Activated CD4-positive, CD25-positive, alpha-beta regulatory T cell treated with anti-CD3 and anti-CD28 coated beads, Interleukin-2, amount 50 U/mL, for 16 hours (primary cell): ENCODE data around the gene HUNK.
"Not testable (repeated sequence)": the region's sequence is repeated elsewhere in the genome, so short reads cannot be mapped to it uniquely, and the experiment has no call there.

Source experiments
- DNase-seq: peaks from one replicate; pipeline ENCODE4 v3.0.0-alpha.2; 2020; ENCODE audit warnings: low read depth, low spot score

Gene HUNK

GRCh38 chr21:31870472-31871193 lies 2.2 kb upstream of the HUNK start:
- no peak for DNase-seq

DNA sequence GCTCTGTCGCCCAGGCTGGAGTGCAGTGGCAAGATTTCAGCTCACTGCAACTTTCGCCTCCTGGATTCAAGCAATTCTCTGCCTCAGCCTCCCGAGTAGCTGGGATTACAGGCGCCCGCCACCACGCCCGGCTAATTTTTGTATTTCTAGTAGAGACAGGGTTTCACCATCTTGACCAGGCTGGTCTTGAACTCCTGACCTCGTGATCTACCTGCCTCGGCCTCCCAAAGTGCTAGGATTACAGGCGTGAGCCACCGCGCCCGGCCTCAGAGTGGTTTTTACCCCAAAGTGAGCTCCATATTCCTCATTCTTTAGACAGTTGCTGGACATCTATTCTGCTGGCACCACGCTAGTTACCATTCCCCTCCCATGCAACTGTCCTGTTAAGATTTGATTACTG lies 1.4 kb upstream of the HUNK start:
- DNase-seq: not testable (repeated sequence)

GRCh38 chr21:31872072-31872451 lies 758 bp upstream of the HUNK start:
- no peak for DNase-seq

DNA sequence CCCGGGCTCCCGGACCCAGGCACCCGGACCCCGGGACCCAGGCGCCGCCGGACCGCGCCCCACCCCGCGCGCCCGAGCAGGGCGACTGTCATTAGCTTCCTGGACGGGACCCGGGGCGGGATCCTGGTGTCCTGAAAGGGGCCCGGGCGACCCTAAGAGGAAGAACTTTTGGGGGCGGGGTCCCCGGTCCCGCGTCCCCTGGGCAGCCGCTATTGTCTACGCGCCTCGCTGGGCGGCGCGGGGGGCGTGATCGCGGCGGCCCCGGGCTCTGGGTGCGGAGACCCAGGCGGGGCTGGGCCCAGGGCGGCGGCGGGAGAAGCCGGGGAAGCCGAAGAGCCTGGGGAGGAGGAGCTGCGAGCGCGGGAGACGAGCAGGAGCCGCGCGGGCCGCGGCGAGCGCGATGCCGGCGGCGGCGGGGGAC lies 465 bp downstream of the HUNK start:
- no peak for DNase-seq

DNA sequence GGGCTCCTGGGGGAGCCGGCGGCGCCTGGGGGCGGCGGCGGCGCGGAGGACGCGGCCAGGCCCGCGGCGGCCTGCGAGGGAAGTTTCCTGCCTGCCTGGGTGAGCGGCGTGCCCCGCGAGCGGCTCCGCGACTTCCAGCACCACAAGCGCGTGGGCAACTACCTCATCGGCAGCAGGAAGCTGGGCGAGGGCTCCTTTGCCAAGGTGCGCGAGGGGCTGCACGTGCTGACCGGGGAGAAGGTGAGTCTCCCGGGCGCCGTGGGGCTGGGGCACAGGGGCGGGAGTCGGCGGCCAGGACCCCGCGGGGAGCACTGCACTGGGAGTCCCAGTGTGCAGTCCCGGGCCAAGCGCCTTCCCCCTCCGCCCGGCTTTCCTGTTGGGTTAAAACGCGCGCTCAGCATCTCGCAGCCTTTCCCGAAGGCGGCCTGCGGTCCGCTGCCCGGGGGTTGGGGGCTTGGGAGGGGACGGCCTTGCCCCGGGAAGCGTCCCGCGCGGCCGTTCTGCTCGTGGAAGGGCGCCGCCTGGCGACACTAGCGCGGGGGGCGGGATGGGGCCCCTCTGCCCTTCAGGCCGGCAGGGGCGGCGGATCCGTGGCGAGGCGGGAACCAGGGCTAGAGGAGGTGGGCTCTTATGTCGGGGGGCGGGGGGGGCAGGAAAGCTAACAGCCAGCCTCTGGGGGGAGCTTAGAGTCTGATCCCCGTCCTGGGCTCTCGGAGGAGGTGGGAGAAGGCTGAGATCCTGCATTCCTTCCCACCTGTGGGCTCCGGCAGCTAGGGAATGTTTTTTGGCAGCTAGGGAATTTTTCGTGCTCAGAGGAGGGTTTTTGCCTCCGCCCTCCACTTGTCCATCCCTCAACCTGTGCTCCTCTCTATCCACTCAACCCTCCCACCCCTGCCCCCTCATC lies 1.1 kb downstream of the HUNK start:
- peak; percentile 2 for DNase-seq

DNA sequence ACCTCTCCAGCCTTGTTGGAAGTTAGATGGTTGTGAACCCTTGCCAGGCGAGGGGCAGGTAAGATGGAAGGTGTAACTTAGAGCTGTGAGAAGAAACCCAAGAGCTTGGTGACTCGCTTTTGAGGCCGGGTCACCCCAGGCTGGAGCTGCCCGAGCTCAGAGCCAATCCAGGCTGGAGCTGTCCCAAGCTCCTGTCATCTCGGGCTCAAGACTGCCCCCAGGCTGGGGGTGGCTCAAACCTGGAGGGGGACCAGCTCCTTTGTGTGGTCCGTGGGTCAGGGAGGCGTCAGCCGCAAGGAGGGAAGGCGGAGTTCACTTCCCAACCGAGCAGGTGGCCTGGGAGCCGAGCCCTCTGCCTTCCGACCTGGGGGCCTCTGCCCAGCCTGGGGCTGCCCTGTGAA lies 2.0 kb downstream of the HUNK start:
- no peak for DNase-seq

- DNase-seq: no peak
Measured at GRCh38 chr21:31875496-31876015, 2.7 kb downstream of the HUNK start.

DNA sequence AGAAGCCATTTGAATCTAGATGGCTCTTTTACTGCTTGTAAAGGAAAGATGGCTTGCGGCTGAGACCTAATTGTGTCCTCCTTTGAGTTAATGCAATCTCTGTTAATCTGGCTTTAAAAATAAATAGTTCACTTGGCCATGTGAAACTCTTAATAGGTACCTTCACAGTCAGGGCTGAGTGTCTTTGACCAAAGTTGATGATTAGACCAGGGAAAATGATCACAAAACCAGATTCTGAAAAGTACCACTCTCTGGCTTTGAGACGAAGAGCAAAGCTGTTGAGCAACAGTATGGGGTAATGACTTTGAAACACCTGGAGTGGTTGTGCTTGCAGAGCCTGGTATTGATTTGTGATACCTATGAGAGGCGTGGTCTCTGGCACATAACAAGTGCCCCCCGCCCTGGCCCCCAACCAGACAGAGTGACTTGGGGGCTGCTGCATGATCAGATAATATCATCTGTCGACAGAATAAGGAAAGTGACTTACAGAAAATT lies 4.7 kb downstream of the HUNK start:
- DNase-seq: no peak

DNA sequence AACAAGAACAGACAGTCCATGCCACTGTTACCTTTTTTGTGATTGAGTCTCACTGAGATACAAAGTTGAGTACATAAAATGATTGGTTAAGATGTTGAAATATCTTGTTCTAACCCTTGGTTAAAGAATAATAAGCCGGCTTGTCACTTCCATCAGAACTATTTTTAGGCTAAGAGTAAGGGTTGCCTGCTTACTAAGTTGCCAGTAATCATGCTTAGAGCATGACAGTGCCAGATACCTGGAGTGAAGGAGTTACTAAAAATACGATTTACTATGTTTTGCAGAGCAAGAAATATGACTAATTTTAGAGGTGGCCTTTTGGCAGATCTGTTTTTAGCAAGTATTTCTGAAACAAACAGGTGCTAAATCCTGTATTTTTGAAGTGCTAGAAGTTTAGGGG lies 6.0 kb downstream of the HUNK start:
- no peak for DNase-seq

GRCh38 chr21:31879241-31879650 lies 6.4 kb downstream of the HUNK start:
- DNase-seq: no peak

GRCh38 chr21:31879911-31880310 lies 7.1 kb downstream of the HUNK start:
- no peak for DNase-seq

DNA sequence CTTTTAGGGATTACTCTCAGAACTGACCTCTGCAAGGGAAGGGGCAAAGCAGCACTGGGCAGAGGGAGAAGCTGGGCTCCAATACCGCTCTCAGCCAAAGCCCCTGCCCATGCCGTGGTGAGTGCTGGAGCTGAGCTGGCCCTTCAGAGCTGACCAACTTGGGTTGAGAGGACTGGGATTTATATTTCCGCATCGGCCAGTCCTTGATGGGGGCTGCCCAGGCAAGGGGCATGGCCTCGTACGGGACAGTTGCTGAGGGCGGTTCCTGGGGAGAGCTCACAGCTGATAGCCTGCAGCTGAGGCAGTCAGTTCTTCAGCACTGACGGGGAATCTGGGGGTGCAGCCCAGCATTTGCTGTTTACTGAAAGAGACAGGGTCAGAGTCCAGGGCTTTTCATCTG lies 8.0 kb downstream of the HUNK start:
- no peak for DNase-seq

DNA sequence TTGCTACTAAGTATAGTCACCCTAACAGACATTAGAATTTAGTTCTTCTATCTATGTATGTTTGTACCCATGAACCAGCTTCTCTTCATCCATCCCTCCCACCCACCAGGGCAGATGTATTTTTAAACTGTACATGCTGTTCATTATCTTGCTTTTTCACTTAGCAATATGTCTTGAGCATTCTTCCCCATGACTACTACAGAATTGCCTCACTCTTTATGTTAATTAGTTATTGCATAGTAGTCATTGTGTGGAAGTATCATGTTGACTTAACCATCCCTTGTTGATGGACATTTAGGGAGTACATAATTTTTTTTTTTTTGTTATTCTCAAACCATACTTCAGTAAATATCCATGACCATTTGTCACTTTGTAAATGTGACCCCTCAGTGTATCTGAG lies 9.9 kb downstream of the HUNK start:
- DNase-seq: no peak

GRCh38 chr21:31885146-31885545 lies 12.3 kb downstream of the HUNK start:
- DNase-seq: no peak

GRCh38 chr21:31886915-31887314 lies 14.1 kb downstream of the HUNK start:
- no peak for DNase-seq

GRCh38 chr21:31887391-31887841 lies 14.6 kb downstream of the HUNK start:
- no peak for DNase-seq

DNA sequence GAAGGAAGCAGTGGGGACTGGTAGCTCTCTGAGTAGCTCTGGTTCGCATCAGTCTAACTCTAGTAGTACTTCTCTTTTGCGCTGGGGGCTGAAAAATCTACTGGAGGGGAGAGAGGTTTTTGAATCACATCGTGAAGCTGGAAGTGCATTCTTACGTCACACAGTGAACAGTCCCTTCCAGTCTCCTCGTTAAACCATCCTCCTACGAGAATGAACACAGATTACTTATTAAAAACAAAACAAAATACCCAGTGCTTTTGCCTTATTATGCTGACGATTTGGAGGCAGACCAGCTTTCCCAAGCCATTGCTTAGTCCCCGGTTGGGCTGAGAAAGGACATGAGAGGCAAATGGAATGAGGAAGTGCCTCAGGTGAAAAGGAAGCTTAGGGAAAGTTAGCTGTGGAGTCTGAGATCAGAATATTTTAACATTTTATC lies 16.1 kb downstream of the HUNK start:
- no peak for DNase-seq

GRCh38 chr21:31889460-31889859 lies 16.6 kb downstream of the HUNK start:
- no peak for DNase-seq

DNA sequence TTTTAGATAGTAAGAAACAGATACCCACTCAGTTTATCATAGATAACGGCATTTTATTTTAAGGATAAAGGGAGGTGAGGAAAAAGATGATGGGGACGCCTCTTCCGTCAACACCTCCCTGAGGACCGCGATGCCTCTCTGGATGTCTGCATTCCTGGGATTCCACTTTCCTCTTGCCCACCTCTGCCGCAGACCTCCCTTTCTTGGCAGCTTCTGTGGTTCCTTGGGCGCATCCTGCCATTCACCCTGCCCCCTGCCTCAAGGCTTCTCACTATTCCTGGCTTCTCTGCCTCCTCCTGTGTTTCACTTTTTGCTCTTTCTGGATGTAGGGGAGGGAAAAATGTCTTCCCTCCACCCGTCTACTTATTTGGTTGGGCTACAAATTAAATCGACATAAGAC lies 19.9 kb downstream of the HUNK start:
- DNase-seq: no peak

DNA sequence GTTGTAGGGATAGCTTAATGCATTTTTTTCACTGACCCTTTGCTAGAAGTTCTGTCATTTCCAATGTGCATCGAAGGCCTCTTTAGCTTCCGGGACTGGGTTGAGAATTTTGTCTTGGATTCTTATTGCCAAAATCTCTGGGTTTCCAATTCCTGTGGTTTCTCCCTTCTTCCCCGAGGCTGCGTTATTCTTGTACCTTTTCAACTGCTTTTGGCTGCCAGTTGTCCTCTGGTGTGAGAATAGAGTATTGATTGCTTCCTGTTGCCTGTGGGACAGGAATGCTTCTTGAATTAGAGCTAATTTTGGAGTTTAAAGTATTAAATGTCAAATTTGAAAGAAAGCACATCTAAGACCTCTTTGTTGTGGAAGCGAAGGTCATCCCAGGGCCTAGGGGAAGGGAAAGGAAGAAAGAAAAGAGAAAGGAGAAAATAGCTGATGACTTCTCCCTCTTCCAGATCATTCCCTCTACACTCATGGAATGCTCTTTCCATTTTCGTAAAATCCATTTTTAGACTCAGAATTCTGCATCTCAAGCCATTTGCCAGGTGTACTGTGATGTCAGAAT lies 21.1 kb downstream of the HUNK start:
- no peak for DNase-seq

DNA sequence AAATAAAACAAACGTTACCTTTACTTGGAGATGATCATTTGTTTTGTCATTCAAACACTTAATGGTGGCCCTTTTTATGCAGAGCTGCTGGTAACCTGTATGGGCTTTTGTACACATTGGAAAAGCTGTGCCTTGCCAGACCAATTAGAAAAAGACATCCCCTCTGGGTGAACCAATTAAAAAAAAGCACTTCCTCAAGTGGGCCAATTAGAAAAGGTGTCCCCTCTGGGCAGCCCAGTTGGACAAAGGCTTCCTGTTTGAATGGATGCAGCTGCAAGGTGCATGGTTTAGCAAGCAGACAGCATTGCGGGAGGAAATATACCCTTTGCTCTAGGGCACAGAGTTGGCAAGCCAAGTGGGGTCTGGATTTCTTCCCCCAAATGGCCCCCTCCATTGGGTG lies 21.6 kb downstream of the HUNK start:
- no peak for DNase-seq
